A549 (cell line): ENCODE results near the gene RAB3IL1.

Source experiments
- CBX2 ChIP-seq: fragments of 200-600 bp; sonication (generic); IDR thresholded peaks from 2 replicates; pipeline ENCODE4 v1.6.1; 2016; ENCODE audit warnings: low read depth, mild to moderate bottlenecking, borderline replicate concordance
- CHD2 ChIP-seq: fragments of 150-350 bp; IDR thresholded peaks from 2 replicates; pipeline ENCODE4 v1.6.1; 2014; ENCODE audit warnings: low read length; ENCODE audit not compliant: partially characterized antibody
- CHD4 ChIP-seq: fragments of 200-600 bp; sonication (generic); IDR thresholded peaks from 2 replicates; pipeline ENCODE4 v1.6.1; 2016; ENCODE audit warnings: antibody characterized with exemption, mild to moderate bottlenecking, borderline replicate concordance
- ESRRA ChIP-seq: fragments of 150-350 bp; IDR thresholded peaks from 2 replicates; pipeline ENCODE4 v1.6.1; 2014; ENCODE audit warnings: mild to moderate bottlenecking, low read length, borderline replicate concordance
- FOSL2 ChIP-seq, 2 experiments: fragments of 450-650 bp in 1 of 2; fragments of >200 bp in 1 of 2; sonication (Bioruptor Twin) in 1 of 2; formaldehyde crosslinking; IDR thresholded peaks; 2 replicates each; pipeline versions ENCODE4 v1.5.0 to v1.6.1; 2016 to 2020; ENCODE audit warnings: mild to moderate bottlenecking in 1 of 2, moderate library complexity in 1 of 2
- HEYL ChIP-seq: fragments of 250-450 bp; sonication (Bioruptor Pico); IDR thresholded peaks from 2 replicates; pipeline ENCODE4 v1.8.0; 2021; ENCODE audit warnings: mild to moderate bottlenecking, moderate library complexity
- JUNB ChIP-seq: fragments of >200 bp; sonication (Bioruptor Twin); formaldehyde crosslinking; IDR thresholded peaks from 2 replicates; pipeline ENCODE4 v1.6.1; 2016
- POLR2A ChIP-seq: IDR thresholded peaks from 2 replicates; pipeline ENCODE4 v1.6.1; 2012; ENCODE audit warnings: mild to moderate bottlenecking, low read length
- TF ChIP-seq, protein P1 (sequence below): fragments of >200 bp; sonication (Bioruptor Twin); formaldehyde crosslinking; IDR thresholded peaks from 3 replicates; pipeline ENCODE4 v1.5.1; 2016

DNA sequence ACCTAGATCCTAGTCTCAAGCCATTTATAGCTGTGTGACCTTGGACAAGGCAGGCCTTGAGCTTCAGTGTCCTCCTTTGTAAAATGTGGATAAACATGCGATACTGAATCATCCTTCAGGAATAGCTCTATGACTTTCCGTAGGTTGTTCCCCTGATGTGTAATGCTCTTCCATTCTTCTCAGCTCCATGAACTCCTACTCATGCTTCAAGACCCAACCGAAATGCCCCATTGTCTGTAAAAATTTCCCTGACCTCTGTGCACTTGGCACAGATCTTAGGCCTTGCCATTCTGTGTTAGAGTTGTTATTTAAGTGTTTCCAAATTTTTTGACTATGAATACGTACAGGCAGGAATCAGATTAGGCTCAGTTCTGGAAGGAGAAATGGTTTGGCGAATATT is 29.5 kb upstream of the RAB3IL1 start:
- TF ChIP-seq JUNB (no peak), POLR2A (no peak), HEYL (no peak), FOSL2 (IDR thresholded peaks at IDR 0.05) (no peak), FOSL2 (CRISPR knock-in tag; IDR thresholded peaks at IDR 0.05) (no peak), CHD2 (no peak), ESRRA (no peak), CBX2 (no peak), CHD4 (no peak)
- TF ChIP-seq, protein P1, sequence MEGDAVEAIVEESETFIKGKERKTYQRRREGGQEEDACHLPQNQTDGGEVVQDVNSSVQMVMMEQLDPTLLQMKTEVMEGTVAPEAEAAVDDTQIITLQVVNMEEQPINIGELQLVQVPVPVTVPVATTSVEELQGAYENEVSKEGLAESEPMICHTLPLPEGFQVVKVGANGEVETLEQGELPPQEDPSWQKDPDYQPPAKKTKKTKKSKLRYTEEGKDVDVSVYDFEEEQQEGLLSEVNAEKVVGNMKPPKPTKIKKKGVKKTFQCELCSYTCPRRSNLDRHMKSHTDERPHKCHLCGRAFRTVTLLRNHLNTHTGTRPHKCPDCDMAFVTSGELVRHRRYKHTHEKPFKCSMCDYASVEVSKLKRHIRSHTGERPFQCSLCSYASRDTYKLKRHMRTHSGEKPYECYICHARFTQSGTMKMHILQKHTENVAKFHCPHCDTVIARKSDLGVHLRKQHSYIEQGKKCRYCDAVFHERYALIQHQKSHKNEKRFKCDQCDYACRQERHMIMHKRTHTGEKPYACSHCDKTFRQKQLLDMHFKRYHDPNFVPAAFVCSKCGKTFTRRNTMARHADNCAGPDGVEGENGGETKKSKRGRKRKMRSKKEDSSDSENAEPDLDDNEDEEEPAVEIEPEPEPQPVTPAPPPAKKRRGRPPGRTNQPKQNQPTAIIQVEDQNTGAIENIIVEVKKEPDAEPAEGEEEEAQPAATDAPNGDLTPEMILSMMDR = no peak
